Stomach (tissue), 4 donors: ENCODE results near the gene NUAK1.

ENCODE experiments used
- POLR2A ChIP-seq, 4 donors: fragments of 450-650 bp; IDR thresholded peaks; one replicate each; pipeline ENCODE4 v1.6.1; 2016; ENCODE audit warnings: antibody characterized with exemption in 4 of 4, control low read depth in 2 of 4, mild to moderate bottlenecking in 1 of 4, moderate library complexity in 1 of 4
- POLR2AphosphoS5 ChIP-seq, 3 donors: sonication (generic); formaldehyde crosslinking; IDR thresholded peaks; one replicate each; pipeline ENCODE4 v1.6.1; 2016; ENCODE audit warnings: antibody characterized with exemption in 3 of 3

DNA sequence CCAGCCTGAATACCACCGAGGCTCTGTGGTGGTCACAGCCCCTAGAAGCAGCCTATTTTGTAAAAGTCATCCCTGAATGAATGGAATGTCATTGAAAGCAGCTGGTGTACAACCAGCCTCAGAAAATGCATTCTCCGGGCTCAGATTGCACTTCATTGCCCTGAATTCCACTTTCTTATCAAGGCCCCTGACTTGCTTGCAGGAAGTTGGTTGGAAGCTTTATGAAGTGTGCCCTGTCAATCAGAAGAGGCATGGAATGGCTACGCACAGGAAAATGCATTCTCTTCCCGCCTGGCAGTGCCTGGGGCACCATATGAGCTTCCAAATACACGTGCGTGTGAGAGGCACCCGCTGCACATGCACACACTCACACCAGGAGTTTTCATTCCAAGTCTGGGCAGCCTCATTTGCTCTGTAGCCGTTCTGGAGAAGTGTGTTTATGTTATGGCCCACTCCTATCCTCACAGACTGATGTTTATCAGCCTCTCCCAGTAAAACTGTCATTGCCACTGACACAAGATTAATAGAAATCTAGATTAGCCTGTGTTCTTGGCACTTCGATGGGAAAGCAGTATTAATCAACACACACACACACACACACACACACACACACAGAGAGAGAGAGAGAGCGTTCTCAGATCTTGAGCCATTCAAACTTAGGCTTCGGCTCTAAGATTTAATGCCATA is 63.9 kb downstream of the NUAK1 start:
- TF ChIP-seq POLR2A (IDR thresholded peaks at IDR 0.05): no peak
- no peak for TF ChIP-seq POLR2AphosphoS5 (IDR thresholded peaks at IDR 0.05)
